ENCODE results near the gene CITED4. TPM values are rescaled to one million over a fixed set of nuclear protein-coding genes. Genes with fewer than 3 reads are reported as not detected.

Gene CITED4
- total RNA-seq, 2 experiments from 2014 or later: 2.4 TPM

DNA sequence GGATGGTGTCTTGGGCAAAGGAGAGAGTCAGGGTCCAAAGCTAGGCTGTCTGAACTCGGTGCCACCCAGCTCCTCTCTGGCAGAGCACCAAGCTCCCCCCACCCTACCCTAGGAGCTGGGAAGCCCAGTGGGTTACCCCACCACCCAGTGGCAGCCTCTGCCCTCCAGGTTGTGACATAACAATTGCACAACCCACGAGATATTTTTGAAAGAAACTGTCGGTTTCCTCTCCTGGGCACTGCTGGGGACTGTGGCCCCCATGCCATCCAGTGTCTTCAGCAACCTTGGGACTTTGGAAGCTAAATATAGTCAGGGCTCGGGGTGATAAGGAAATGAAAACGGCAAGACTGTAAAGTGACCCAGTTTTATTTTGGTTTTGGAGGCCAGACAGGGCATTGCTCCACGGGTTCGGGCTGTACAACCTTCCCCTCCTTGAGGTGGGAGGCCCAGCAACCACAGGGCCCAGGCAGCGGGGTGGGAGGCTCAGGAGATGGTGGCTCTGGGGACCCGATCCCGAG lies 1.4 kb downstream of the CITED4 start:
- H3K27ac Mint-ChIP-seq: no peak overlapping the region
- CTCF ChIA-PET: interaction anchor here (0.9 to 3.2 kb wide), 5 partner anchors 10 to 230 kb away, joined by 3 to 24 read pairs (median 3); no protein-coding TSS in a partner anchor
- intact Hi-C loops (cut with micrococcal nuclease): loop anchor here (10.0 kb wide), 1 partner anchor 384 kb away; the partner anchor contains the start of gene SCMH1

DNA sequence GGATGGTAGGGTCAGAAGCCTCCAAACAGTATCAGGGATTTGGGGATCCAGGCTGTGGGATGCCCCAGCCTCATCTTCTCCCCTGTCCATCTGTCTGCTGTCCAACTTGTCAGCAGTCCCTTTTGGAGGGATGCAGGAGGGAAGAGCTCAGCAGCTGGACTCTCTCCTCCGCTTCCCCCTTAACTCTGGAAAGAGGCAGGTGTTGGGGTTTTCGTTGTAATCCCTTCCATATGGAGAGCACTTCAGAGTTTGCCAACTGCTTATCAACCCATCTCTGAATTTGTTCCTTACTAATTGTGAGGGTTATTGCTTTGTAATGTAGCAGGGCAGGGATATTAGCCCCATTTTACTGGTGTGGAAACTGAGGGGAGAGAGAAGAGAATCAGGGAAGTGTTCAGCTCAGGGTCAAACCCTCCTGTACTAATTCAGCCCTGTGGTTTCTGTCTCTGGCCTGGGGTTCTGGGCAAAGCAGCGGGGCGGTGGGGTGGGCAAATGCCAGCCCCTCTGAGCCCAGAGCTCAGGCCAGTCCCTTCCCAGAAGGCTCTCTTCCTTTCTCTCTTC lies 3.2 kb downstream of the CITED4 start:
- CTCF ChIA-PET: interaction anchor here (0.8 to 3.4 kb wide), 5 partner anchors 8 to 92 kb away, joined by 3 to 10 read pairs (median 4); no protein-coding TSS in a partner anchor
- H3K4me1 Mint-ChIP-seq (ENCODE audit: low read depth): peaks cover 11% of the 10 kb centered on the region
- no peak overlapping the region for H3K27ac Mint-ChIP-seq
- H3K9me3 Mint-ChIP-seq: no peaks in the 10 kb centered on the region
- intact Hi-C loops (cut with micrococcal nuclease): no loop called here
- peaks cover 8% of the 10 kb centered on the region for H3K27me3 Mint-ChIP-seq (ENCODE audit: low read depth)
- DNase-seq: no peak
- no peaks in the 10 kb centered on the region for H3K36me3 Mint-ChIP-seq (ENCODE audit: low read depth)
- H3K4me3 Mint-ChIP-seq: no peak overlapping the region

More for the DNA sequence above, 1.4 kb downstream of the CITED4 start:
- Mint-ChIP-seq H3K9me3 (no peaks in the 10 kb centered on the region), H3K27me3 (ENCODE audit: low read depth) (peaks cover 8% of the 10 kb centered on the region), H3K4me3 (peak overlapping the region; percentile 74), H3K36me3 (ENCODE audit: low read depth) (no peaks in the 10 kb centered on the region), H3K4me1 (ENCODE audit: low read depth) (peaks cover 11% of the 10 kb centered on the region)
- no peak for DNase-seq

DNA sequence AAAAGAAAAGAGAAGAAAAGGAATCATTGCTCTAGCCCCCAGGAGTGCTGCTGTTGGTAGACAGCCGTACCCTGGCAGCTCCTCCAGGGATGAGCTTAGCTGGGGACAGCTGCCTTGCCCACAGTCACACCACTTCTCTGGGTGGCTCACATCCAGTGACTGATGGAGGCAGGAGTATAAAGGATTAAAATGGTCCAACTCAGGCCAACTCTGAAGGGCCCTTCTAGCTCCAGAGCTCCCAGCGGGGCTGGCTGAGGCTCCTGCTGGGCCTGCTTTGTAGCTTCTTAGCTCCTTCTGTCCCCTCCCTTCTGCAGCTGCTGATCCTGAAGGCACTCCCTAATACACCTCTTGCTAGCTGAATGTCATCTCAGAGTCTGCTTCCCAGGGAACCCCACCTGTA lies 4.4 kb downstream of the CITED4 start:
- H3K4me3 Mint-ChIP-seq: no peak overlapping the region
- intact Hi-C loops (cut with micrococcal nuclease): no loop called here
- H3K27me3 Mint-ChIP-seq (ENCODE audit: low read depth): peaks cover 8% of the 10 kb centered on the region
- CTCF ChIA-PET: interaction anchor here (1.2 to 3.4 kb wide), 2 partner anchors 83 to 96 kb away, joined by 3 to 10 read pairs; no protein-coding TSS in a partner anchor
- H3K9me3 Mint-ChIP-seq: no peaks in the 10 kb centered on the region
- no peaks in the 10 kb centered on the region for H3K36me3 Mint-ChIP-seq (ENCODE audit: low read depth)
- H3K27ac Mint-ChIP-seq: no peak overlapping the region
- peaks cover 9% of the 10 kb centered on the region for H3K4me1 Mint-ChIP-seq (ENCODE audit: low read depth)
- DNase-seq: no peak

DNA sequence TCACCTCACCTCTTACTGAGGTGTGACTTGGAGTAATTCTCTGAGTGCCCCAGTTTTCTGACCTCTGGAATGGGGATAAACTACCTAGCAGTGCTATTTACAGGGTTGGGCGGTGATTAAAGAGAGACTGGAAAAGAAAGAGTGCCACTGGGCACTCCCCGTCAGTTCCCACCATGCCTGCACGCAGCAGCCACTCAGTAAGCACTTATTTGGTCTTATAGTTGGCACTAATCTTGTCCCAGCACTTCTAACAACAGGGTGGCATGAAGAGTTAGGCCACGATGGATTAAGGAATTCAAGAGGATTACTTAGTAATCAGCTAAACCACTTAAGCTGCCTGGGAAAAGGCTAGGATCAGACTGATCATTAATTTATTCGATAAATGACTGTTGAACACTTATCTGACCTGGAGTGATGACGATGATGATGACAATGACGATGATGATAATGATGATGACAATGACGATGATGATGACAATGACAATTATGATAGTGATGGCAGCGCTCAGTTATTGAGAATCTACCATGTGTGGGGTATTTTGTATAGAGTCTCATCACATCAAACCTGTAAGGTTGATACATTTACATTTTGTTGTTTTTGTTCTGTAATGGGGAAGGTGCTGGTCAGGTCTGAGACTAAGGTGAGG lies 5.4 kb downstream of the CITED4 start:
- CTCF ChIA-PET: interaction anchor here (1.2 to 4.0 kb wide), 3 partner anchors 82 to 97 kb away, joined by 3 to 18 read pairs (median 10); no protein-coding TSS in a partner anchor

DNA sequence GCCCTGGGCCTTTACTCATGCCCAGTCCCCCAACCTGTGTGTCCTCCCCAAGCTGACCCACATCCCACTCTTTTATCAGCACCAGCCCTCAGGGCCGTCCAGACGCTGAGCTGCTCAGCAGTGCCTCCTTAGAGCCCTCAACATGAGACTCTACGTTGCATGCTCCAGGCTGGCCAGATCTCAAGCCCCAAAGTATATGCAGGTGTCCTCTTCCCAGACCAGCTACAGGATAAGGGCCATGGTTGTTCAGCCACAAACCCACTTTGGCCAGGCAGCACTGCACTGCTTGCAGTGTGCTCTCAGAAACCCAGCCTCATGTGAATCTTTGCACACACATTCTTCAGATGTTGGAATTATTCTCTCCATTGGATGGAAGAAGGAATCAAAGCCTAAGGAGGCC lies 6.0 kb downstream of the CITED4 start:
- DNase-seq: no peak
- CTCF ChIA-PET: interaction anchor here (1.0 to 4.0 kb wide), 2 partner anchors 97 to 102 kb away, joined by 3 to 18 read pairs; no protein-coding TSS in a partner anchor
- H3K27me3 Mint-ChIP-seq (ENCODE audit: low read depth): peaks cover 8% of the 10 kb centered on the region
- peaks cover 4% of the 10 kb centered on the region for H3K4me1 Mint-ChIP-seq (ENCODE audit: low read depth)
- H3K9me3 Mint-ChIP-seq: no peaks in the 10 kb centered on the region
- no peak overlapping the region for H3K4me3 Mint-ChIP-seq
- H3K27ac Mint-ChIP-seq: no peak overlapping the region
- no peaks in the 10 kb centered on the region for H3K36me3 Mint-ChIP-seq (ENCODE audit: low read depth)
- intact Hi-C loops (cut with micrococcal nuclease): no loop called here

More for the DNA sequence above, 5.4 kb downstream of the CITED4 start:
- intact Hi-C loops (cut with micrococcal nuclease): no loop called here
- peaks cover 5% of the 10 kb centered on the region for H3K4me1 Mint-ChIP-seq (ENCODE audit: low read depth)
- peaks cover 8% of the 10 kb centered on the region for H3K27me3 Mint-ChIP-seq (ENCODE audit: low read depth)
- H3K36me3 Mint-ChIP-seq (ENCODE audit: low read depth): no peaks in the 10 kb centered on the region
- no peaks in the 10 kb centered on the region for H3K9me3 Mint-ChIP-seq
- H3K4me3 Mint-ChIP-seq: no peak overlapping the region
- DNase-seq: no peak
- no peak overlapping the region for H3K27ac Mint-ChIP-seq

DNA sequence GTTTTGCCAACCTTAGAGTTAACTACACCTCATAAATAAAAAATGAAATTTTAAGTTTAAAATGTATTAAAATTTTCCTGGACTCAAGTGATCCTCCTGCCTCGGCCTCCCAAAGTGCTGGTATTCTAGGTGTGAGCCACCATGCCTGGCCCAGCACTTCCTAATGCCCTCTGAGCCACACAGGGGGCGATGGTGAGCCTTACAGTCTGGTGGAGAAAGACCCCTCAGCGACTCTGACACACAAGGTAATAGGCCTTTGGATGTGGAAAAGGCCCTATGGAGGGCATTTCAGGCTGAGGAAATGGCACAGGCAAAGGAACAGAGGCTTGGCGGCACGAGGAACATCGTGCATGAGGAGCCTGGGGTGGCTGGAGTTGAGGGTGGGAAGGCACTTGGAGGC lies 6.7 kb downstream of the CITED4 start:
- H3K27me3 Mint-ChIP-seq (ENCODE audit: low read depth): peaks cover 4% of the 10 kb centered on the region
- no peaks in the 10 kb centered on the region for H3K36me3 Mint-ChIP-seq (ENCODE audit: low read depth)
- CTCF ChIA-PET: interaction anchor here (1.0 to 4.0 kb wide), 2 partner anchors 98 to 103 kb away, joined by 3 to 18 read pairs; no protein-coding TSS in a partner anchor
- no peaks in the 10 kb centered on the region for H3K9me3 Mint-ChIP-seq
- no peaks in the 10 kb centered on the region for H3K4me1 Mint-ChIP-seq (ENCODE audit: low read depth)
- H3K27ac Mint-ChIP-seq: no peak overlapping the region
- intact Hi-C loops (cut with micrococcal nuclease): no loop called here
- H3K4me3 Mint-ChIP-seq: no peak overlapping the region
- DNase-seq: peak; percentile 27

DNA sequence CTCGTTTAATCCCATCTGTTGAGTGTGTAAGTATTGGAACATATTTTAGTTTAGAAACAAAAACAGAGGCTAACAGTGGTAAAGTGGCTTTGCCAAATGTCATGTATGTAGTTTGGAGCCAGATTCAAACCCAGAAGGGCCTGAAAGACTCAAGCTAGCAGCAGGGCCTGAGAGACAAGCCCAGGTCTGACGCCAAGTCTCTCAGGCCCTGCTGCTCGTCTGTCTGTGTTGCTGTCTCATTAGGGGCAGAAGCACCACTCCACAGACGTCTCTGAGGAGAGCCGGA lies 8.3 kb downstream of the CITED4 start:
- H3K27me3 Mint-ChIP-seq (ENCODE audit: low read depth): no peaks in the 10 kb centered on the region
- CTCF ChIA-PET: interaction anchor here (1.1 to 4.0 kb wide), 7 partner anchors 80 to 241 kb away, joined by 3 to 18 read pairs (median 4); no protein-coding TSS in a partner anchor
- H3K4me3 Mint-ChIP-seq: no peak overlapping the region
- H3K4me1 Mint-ChIP-seq (ENCODE audit: low read depth): peaks cover 5% of the 10 kb centered on the region
- no peak for DNase-seq
- no peaks in the 10 kb centered on the region for H3K36me3 Mint-ChIP-seq (ENCODE audit: low read depth)
- no peaks in the 10 kb centered on the region for H3K9me3 Mint-ChIP-seq
- no peak overlapping the region for H3K27ac Mint-ChIP-seq
- intact Hi-C loops (cut with micrococcal nuclease): loop anchor here (5.0 kb wide), 1 partner anchor 227 kb away; no protein-coding TSS in a partner anchor

DNA sequence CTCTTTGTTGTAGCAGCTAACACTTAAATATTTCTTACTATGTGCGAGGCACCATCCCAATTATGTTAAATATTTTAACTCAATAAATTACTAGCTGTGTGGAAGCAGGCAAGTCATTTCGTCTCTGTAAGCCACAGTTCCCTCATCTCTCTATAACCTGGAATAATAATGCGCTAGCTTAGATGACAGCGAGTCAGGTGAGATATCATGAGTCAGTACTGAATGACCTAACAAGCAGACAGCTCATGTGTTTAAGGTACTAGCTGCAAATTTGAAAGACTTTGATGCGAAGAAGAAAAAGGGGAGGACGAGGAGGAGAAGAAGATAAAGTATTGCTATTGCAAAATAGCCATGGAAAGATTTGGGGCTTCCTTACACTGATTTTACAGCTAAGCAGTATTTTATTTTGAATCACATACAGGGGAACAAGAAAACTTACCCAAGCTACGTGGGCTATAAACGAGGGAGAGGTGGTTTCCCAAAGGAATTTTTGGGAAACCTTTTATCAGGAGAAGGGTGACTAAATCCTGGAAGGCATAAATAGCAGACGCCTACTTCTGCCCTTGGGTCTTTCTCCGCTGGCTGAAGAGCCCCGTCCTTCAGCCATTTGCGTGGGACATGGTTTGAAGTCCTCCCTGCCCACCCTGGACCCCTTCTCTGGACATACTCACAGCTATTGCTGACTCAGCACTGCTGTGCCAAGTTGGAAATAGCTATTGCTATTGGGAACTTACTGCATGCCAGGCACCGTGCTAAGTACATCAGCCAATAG lies 8.9 kb downstream of the CITED4 start:
- Mint-ChIP-seq H3K4me3 (no peak overlapping the region), H3K27ac (no peak overlapping the region), H3K4me1 (ENCODE audit: low read depth) (peaks cover 5% of the 10 kb centered on the region), H3K36me3 (ENCODE audit: low read depth) (no peaks in the 10 kb centered on the region), H3K27me3 (ENCODE audit: low read depth) (no peaks in the 10 kb centered on the region), H3K9me3 (no peaks in the 10 kb centered on the region)
- intact Hi-C loops (cut with micrococcal nuclease): loop anchor here (5.0 kb wide), 1 partner anchor 226 kb away; no protein-coding TSS in a partner anchor
- CTCF ChIA-PET: interaction anchor here (1.1 to 4.0 kb wide), 9 partner anchors 80 to 710 kb away, joined by 3 to 18 read pairs (median 4); no protein-coding TSS in a partner anchor
- no peak for DNase-seq

DNA sequence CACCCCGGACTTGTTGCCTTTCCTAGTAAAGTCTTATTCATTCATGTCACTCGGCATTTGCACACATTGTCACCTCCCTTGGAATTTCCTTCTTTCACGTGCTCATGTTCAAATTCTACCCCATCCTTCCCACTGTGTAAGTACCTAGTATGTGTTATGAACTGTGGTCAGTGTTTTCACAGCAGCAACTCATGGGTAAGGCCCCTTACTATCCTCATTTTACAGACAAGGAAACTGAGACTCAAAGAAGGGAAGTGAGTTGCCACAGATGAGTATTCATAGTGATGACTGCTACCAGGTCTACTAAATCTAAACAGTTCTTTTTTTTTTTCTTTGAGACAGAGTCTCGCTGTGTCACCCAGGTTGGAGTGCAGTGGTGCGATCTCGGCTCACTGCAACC lies 10.5 kb downstream of the CITED4 start:
- H3K36me3 Mint-ChIP-seq (ENCODE audit: low read depth): no peaks in the 10 kb centered on the region
- peaks cover 5% of the 10 kb centered on the region for H3K4me1 Mint-ChIP-seq (ENCODE audit: low read depth)
- CTCF ChIA-PET: interaction anchor here (1.2 to 5.8 kb wide), 6 partner anchors 8 to 101 kb away, joined by 4 to 115 read pairs (median 5); no protein-coding TSS in a partner anchor
- H3K27ac Mint-ChIP-seq: no peak overlapping the region
- no peaks in the 10 kb centered on the region for H3K27me3 Mint-ChIP-seq (ENCODE audit: low read depth)
- intact Hi-C loops (cut with micrococcal nuclease): loop anchor here (2.0 to 5.0 kb wide), 2 partner anchors 183 to 224 kb away; no protein-coding TSS in a partner anchor
- H3K9me3 Mint-ChIP-seq: no peaks in the 10 kb centered on the region
- no peak overlapping the region for H3K4me3 Mint-ChIP-seq
- DNase-seq: no peak

DNA sequence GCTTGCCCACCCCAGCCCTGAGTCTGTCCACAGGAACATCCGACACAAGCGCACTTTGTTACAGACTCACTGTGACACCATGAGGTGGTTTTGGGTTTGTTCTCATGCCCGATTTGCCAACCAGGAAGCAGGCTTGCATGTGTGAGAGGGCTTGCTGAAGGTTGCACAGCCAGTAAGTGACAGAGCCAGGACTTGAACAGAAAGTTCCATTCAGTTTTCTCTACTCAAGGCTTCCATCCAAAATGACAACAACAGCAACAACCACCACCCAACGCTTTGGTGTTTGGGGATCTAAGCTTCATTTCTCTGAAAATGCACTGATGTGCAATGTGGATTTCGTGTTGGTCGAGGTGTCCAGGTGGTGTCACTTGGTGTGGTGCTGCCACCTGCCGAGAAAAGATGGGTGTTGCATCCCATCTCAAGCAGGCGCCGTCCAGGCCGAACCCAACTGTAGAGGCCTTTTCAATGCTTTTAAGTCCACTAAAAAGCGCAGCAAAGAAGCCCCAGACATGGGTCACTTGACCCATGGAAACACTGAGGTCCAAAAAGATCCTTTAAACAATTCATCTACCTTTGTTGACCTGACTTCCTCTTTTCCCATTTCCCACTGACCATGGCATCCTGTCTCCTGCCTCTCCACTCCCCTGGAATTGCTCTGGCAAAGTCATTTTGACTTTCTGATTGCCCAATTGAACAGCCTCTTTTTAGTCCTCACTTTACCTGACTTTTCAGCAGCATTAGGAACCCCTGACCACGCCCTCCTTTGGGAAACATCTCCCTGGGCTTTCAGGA lies 12.2 kb downstream of the CITED4 start:
- DNase-seq: peak; percentile 87
- Mint-ChIP-seq H3K27ac (no peak overlapping the region), H3K27me3 (ENCODE audit: low read depth) (no peaks in the 10 kb centered on the region), H3K9me3 (no peaks in the 10 kb centered on the region), H3K4me3 (no peak overlapping the region), H3K36me3 (ENCODE audit: low read depth) (no peaks in the 10 kb centered on the region), H3K4me1 (ENCODE audit: low read depth) (peaks cover 8% of the 10 kb centered on the region)
- intact Hi-C loops (cut with micrococcal nuclease): loop anchor here (1.0 to 5.0 kb wide), 6 partner anchors 76 to 708 kb away; no protein-coding TSS in a partner anchor
- CTCF ChIA-PET: interaction anchor here (0.6 to 5.8 kb wide), 26 partner anchors 9 to 594 kb away, joined by 3 to 115 read pairs (median 4); partner anchors contain the start of gene CITED4

DNA sequence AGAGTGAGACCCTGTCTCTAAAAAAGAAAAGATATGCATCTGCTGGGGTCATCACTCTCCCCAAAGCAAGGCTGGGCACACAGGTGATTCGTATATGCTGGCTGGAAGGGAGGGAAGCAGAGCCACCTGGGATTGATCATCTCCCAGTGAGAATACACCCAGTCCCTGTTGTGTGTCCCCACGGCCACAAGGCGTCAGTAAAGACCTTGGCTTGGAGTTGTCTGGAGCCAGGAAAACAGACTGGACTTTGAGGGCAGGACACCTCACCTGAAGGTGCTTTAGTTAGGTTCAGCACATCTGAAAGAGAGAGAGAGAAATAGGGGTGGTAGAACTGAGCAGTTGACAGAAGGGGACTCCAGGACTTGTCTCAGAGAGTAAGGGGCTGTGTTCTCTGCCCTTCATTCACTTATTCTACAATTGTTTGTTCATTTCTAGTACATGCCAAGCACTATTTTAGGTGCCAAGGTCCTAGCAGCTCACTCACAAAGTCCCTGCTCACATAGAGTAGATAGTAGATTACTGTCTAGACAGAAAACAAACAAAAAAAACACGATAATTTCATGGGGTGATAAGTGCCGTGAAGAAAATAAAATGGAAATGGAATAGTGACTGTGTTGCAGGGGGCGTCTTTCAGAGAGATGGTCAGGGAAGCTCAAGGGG lies 13.5 kb downstream of the CITED4 start:
- Mint-ChIP-seq H3K9me3 (no peaks in the 10 kb centered on the region), H3K27me3 (ENCODE audit: low read depth) (no peaks in the 10 kb centered on the region), H3K36me3 (ENCODE audit: low read depth) (no peaks in the 10 kb centered on the region), H3K4me3 (no peak overlapping the region), H3K27ac (no peak overlapping the region), H3K4me1 (ENCODE audit: low read depth) (peaks cover 12% of the 10 kb centered on the region)
- peak; percentile 40 for DNase-seq
- intact Hi-C loops (cut with micrococcal nuclease): loop anchor here (5.0 kb wide), 1 partner anchor 706 kb away; no protein-coding TSS in a partner anchor
- CTCF ChIA-PET: interaction anchor here (0.6 to 5.8 kb wide), 16 partner anchors 10 to 260 kb away, joined by 3 to 115 read pairs (median 4); partner anchors contain the start of gene CITED4
